K562 (cell line): ENCODE results near the gene RBMX. TPM values are rescaled to one million over a fixed set of nuclear protein-coding genes. Genes with fewer than 3 reads are reported as not detected.
"Not testable (repeated sequence)": the region's sequence is repeated elsewhere in the genome, so short reads cannot be mapped to it uniquely, and the experiment has no call there.

Experiments
- ATAC-seq: fragments of 200-7000 bp; cut with Tn5 transposase; 3 replicates; pipeline ENCODE4 v1.9.1; 2020; ENCODE audit warnings: moderate library complexity
- BruUV-seq: library from RNA; stranded (reverse); fragments of 400-500 nt; replicated peaks from 2 replicates; lab custom pipeline; 2021; lab: Mats Ljungman, UMichigan
- CTCF ChIA-PET: fragments of 300-600 bp; formaldehyde crosslinking; extraction: SDS; loops from one replicate; lab custom pipeline; 2021; ENCODE audit warnings: low intra/inter-chr PET ratio; lab: Yijun Ruan, JAX
- POLR2A ChIA-PET: fragments of 300-600, 350-650 bp; sonication (Branson Sonifier 250); formaldehyde crosslinking; extraction: SDS; loops from one replicate; lab custom pipeline; 2021; ENCODE audit warnings: antibody characterized with exemption, inconsistent platforms; lab: Yijun Ruan, JAX
- DNase-seq, 4 experiments: peaks; one replicate each; pipeline versions ENCODE4 v3.0.0 to v3.0.0-alpha.2; 2011 to 2018; ENCODE audit warnings: low spot score in 3 of 4, mixed read lengths in 3 of 4; ENCODE audit errors: extremely low read depth in 1 of 4
- FAIRE-seq: peaks from 2 replicates; lab custom pipeline; 2011; peaks lifted over from hg19 to GRCh38; lab: Jason Lieb, UNC
- H2AFZ ChIP-seq: 2 replicates; pipeline ENCODE4 v1.6.0; 2011; ENCODE audit warnings: low read depth, low read length, control low read depth, inconsistent platforms
- H3K27ac ChIP-seq: fragments of 200-600 bp; 3 replicates; pipeline ENCODE4 v1.8.0; 2011; ENCODE audit warnings: low read depth, mild to moderate bottlenecking, control low read depth, inconsistent platforms, low read length, moderate library complexity, mixed read lengths; ENCODE audit errors: extremely low read depth
- H3K27me3 ChIP-seq, 2 experiments: fragments of 300-600 bp in 1 of 2; 2 replicates in 1 of 2; 3 replicates in 1 of 2; pipeline versions ENCODE4 v1.6.0 to v1.8.0; 2011; ENCODE audit warnings: inconsistent platforms in 2 of 2, low read length in 2 of 2, mild to moderate bottlenecking in 1 of 2, mixed read lengths in 1 of 2, moderate library complexity in 1 of 2; ENCODE audit not compliant: control insufficient read depth in 2 of 2, insufficient read depth in 2 of 2
- H3K36me3 ChIP-seq: fragments of 300-600 bp; 3 replicates; pipeline ENCODE4 v1.8.0; 2011; ENCODE audit warnings: mild to moderate bottlenecking, low read length, inconsistent platforms; ENCODE audit not compliant: control insufficient read depth, insufficient read depth
- H3K4me1 ChIP-seq, 2 experiments: fragments of 200-600 bp in 1 of 2; replicated peaks in 1 of 2; 2 replicates in 1 of 2; 3 replicates in 1 of 2; pipeline versions ENCODE4 v1.5.1 to v1.8.0; 2011; ENCODE audit warnings: inconsistent platforms in 2 of 2, low read length in 2 of 2, mild to moderate bottlenecking in 1 of 2, mixed read lengths in 1 of 2, moderate library complexity in 1 of 2; ENCODE audit not compliant: control insufficient read depth in 2 of 2, insufficient read depth in 2 of 2
- H3K4me2 ChIP-seq: 2 replicates; pipeline ENCODE4 v1.6.1; 2011; ENCODE audit warnings: low read length, control low read depth, inconsistent platforms, mixed read lengths; ENCODE audit not compliant: insufficient read depth
- H3K4me3 ChIP-seq: fragments of 200-600 bp; sonication (generic), shearing (Covaris generic); 2 replicates; pipeline ENCODE4 v1.5.1; 2016; ENCODE audit warnings: control low read depth, inconsistent platforms
- H3K79me2 ChIP-seq: fragments of 200-600 bp; 3 replicates; pipeline ENCODE4 v1.8.0; 2011; ENCODE audit warnings: low read length, inconsistent platforms; ENCODE audit not compliant: control insufficient read depth, insufficient read depth
- H3K9ac ChIP-seq, 2 experiments: 2 replicates each; pipeline versions ENCODE4 v1.6.0 to v1.6.1; 2011; ENCODE audit warnings: low read depth in 2 of 2, low read length in 2 of 2, control low read depth in 1 of 2, inconsistent platforms in 1 of 2, mild to moderate bottlenecking in 1 of 2, mixed read lengths in 1 of 2; ENCODE audit not compliant: insufficient read depth in 1 of 2
- H3K9me1 ChIP-seq: one replicate; pipeline ENCODE4 v1.6.0; 2011; ENCODE audit warnings: inconsistent platforms, mild to moderate bottlenecking, low read length, moderate library complexity; ENCODE audit not compliant: control insufficient read depth, insufficient read depth
- H3K9me3 ChIP-seq: replicated peaks from 2 replicates; pipeline ENCODE4 v1.5.1; 2011; ENCODE audit warnings: low read depth, low read length, inconsistent platforms; ENCODE audit not compliant: control insufficient read depth, insufficient read depth
- H4K20me1 ChIP-seq: replicated peaks from 2 replicates; pipeline ENCODE4 v1.6.1; 2011; ENCODE audit warnings: low read length, inconsistent platforms, mixed read lengths; ENCODE audit not compliant: control insufficient read depth, insufficient read depth
- DMBX1 ChIP-seq: fragments of 250-450 bp; sonication (Bioruptor Pico); IDR thresholded peaks from 2 replicates; pipeline ENCODE4 v1.8.0; 2022; ENCODE audit warnings: inconsistent platforms, mild to moderate bottlenecking, moderate library complexity, borderline replicate concordance
- FOSL1 ChIP-seq: fragments of 200-800 bp; sonication (Bioruptor generic); conservative IDR thresholded peaks from 2 replicates; pipeline ENCODE4 v1.6.1; 2016; ENCODE audit warnings: missing genetic modification characterization, missing compliant biosample characterization
- FOXK2 ChIP-seq, 2 experiments: fragments of 450-650 bp; IDR thresholded peaks in 1 of 2; conservative IDR thresholded peaks in 1 of 2; 2 replicates each; pipeline ENCODE4 v1.6.1; 2016; ENCODE audit warnings: low read depth in 2 of 2, mild to moderate bottlenecking in 1 of 2
- NR2C1 ChIP-seq, 2 experiments: fragments of 450-650 bp; IDR thresholded peaks; 2 replicates each; pipeline ENCODE4 v1.6.1; 2017; ENCODE audit warnings: mild to moderate bottlenecking in 2 of 2, antibody characterized with exemption in 1 of 2, inconsistent platforms in 1 of 2, missing compliant biosample characterization in 1 of 2, missing genetic modification characterization in 1 of 2
- SMAD4 ChIP-seq: fragments of 250-450 bp; sonication (Bioruptor Pico); conservative IDR thresholded peaks from 2 replicates; pipeline ENCODE4 v1.8.0; 2021; ENCODE audit warnings: inconsistent platforms, mild to moderate bottlenecking, moderate library complexity
- SMARCA4 ChIP-seq: fragments of 450-650 bp; IDR thresholded peaks from 2 replicates; pipeline ENCODE4 v1.6.1; 2016
- ZNF175 ChIP-seq: fragments of 200-800 bp; sonication (Bioruptor generic); IDR thresholded peaks from 2 replicates; pipeline ENCODE4 v1.6.1; 2016; ENCODE audit warnings: low read depth, mild to moderate bottlenecking, missing genetic modification characterization, missing compliant biosample characterization
- whole genome bisulfite sequencing: fragments of 100-300 bp; shearing (Covaris generic); methylation state at CpG from one replicate; pipeline ENCODE4 v1.1.6; 2016; ENCODE audit warnings: low coverage, mixed read lengths; ENCODE audit not compliant: insufficient coverage; ENCODE audit errors: missing lambda C conversion rate; 5-methylcytosine and 5-hydroxymethylcytosine counted together
- in situ Hi-C: fragments of 300-500 bp; cut with MboI; formaldehyde crosslinking; loops from 4 replicates; pipeline ENCODE4 v1.15.0; 2018; ENCODE audit warnings: inconsistent platforms, mixed read lengths
- intact Hi-C: fragments of 100-400 bp; cut with micrococcal nuclease; formaldehyde crosslinking; loops from 2 replicates; pipeline ENCODE4 v1.14.2; 2022
- polyA plus RNA-seq, 8 experiments: library from polyadenylated mRNA; depleted of rRNA in 4 of 8; stranded (reverse) in 5 of 8; unstranded in 3 of 8; fragments of >200 nt; fragmentation: Nextera tagmentation in 2 of 8; fragmentation: Illumina TruSeq in 1 of 8; extraction: Ambion mirVana in 2 of 8; extraction: Trizol in 1 of 8; gene quantifications; 2 replicates each; pipeline versions ENCODE4 v1.2.1 to v1.2.3, GENCODE V29; 2011 to 2014; ENCODE audit warnings: inconsistent platforms in 1 of 8, missing spikeins in 1 of 8
- total RNA-seq, 7 experiments: library from RNA; depleted of rRNA in 6 of 7; stranded (reverse); fragments of >200 nt in 6 of 7; fragmentation: Illumina TruSeq in 2 of 7; extraction: Trizol in 2 of 7; gene quantifications; 2 replicates each; pipeline versions ENCODE4 v1.2.1 to v1.2.3, GENCODE V29; 2011 to 2021; ENCODE audit warnings: low replicate concordance in 1 of 7
- TF ChIP-seq, protein P1 (sequence below): fragments of 450-650 bp; IDR thresholded peaks from 2 replicates; pipeline ENCODE4 v1.6.1; 2016; ENCODE audit warnings: borderline replicate concordance
- TF ChIP-seq, protein P2 (sequence below): sonication (generic); formaldehyde crosslinking; IDR thresholded peaks from 2 replicates; pipeline ENCODE4 v1.8.0; 2022; ENCODE audit warnings: missing genetic modification reagents, mild to moderate bottlenecking, moderate library complexity, borderline replicate concordance

Gene RBMX
- total and polyA plus RNA-seq, 9 of the 15 experiments (the other 6 are each of a cell fraction or from before 2014, with no cell fraction given) = 405 to 671 (median 540) TPM

DNA sequence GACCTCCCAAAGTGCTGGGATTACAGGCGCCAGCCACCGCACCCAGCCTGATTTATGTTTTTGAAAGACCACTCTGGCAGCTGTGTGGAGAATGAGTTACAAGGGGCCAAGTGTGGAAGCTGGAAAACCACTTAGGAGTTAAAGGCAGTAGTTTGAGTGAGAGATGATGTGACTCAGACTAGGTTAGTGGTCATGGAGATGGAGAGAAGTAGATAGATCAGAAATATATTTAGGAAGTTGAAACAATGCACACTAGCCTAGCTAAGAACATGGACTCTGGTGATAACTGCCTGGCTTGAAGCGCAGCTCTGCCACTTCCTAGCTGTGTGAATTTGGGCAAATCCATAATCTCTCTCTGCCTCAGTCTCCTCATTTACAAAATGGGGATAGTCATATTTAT, 11.9 kb upstream of the RBMX start (continued):
- TF ChIP-seq, protein P1, sequence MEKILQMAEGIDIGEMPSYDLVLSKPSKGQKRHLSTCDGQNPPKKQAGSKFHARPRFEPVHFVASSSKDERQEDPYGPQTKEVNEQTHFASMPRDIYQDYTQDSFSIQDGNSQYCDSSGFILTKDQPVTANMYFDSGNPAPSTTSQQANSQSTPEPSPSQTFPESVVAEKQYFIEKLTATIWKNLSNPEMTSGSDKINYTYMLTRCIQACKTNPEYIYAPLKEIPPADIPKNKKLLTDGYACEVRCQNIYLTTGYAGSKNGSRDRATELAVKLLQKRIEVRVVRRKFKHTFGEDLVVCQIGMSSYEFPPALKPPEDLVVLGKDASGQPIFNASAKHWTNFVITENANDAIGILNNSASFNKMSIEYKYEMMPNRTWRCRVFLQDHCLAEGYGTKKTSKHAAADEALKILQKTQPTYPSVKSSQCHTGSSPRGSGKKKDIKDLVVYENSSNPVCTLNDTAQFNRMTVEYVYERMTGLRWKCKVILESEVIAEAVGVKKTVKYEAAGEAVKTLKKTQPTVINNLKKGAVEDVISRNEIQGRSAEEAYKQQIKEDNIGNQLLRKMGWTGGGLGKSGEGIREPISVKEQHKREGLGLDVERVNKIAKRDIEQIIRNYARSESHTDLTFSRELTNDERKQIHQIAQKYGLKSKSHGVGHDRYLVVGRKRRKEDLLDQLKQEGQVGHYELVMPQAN = no peak
- 0 out of 2 replicates have a peak, but pooled peaks have one; percentile 32 for TF ChIP-seq FOSL1 (tag)
- TF ChIP-seq, protein P2, sequence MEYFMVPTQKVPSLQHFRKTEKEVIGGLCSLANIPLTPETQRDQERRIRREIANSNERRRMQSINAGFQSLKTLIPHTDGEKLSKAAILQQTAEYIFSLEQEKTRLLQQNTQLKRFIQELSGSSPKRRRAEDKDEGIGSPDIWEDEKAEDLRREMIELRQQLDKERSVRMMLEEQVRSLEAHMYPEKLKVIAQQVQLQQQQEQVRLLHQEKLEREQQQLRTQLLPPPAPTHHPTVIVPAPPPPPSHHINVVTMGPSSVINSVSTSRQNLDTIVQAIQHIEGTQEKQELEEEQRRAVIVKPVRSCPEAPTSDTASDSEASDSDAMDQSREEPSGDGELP (CRISPR knock-in tag) = no peak

DNA sequence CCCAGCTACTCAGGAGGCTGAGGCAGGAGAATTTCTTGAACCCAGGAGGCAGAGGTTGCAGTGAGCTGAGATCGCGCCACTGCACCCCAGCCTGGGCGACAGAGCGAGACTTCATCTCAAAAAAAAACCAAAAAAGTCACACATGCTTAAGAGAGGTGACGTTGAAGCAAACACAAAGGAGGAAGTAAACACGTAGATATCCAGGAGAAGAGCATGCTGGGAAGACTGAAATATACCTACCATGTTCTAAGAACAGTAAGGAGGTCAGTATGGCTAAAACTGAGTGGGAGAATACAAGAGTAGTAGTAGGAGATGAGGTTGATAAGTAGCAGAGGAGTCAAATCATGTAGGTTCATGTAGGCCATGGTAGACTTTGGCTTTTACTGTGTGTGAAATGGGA, 10.1 kb upstream of the RBMX start:
- ATAC-seq (peak; percentile 35), FAIRE-seq (peak; percentile 11)
- H3K36me3 ChIP-seq; H3K79me2 ChIP-seq; H3K9ac ChIP-seq; H4K20me1 ChIP-seq; H3K9me3 ChIP-seq; DNase-seq; BruUV-seq; H3K4me3 ChIP-seq; in situ Hi-C loops; H3K4me2 ChIP-seq; H3K9me1 ChIP-seq; CTCF ChIA-PET; H3K27me3 ChIP-seq; intact Hi-C loops; TF ChIP-seq NR2C1 (IDR thresholded peaks at IDR 0.05): not testable (repeated sequence)
- POLR2A ChIA-PET = interaction anchor here (2.8 kb wide), 1 partner anchor 10 kb away, joined by 32 read pairs; the partner anchor contains the start of gene RBMX
- H3K4me1 ChIP-seq = peaks cover 14 to 31% of the 10 kb centered on the region in 2 experiments
- peak overlapping the region; percentile 88 for H2AFZ ChIP-seq
- WGBS = 0% methylated on average over 2 of the region's 6 CpGs
- peak overlapping the region; percentile 49; the same call in 2 of the 3 replicates for H3K27ac ChIP-seq
- TF ChIP-seq ZNF175 = peak; percentile 60; the same call in 1 of the 2 replicates
- peak; percentile 53; the same call in 1 of the 2 replicates for TF ChIP-seq DMBX1 (CRISPR knock-in tag)
- TF ChIP-seq NR2C1 (tag; IDR thresholded peaks at IDR 0.05) = peak; percentile 41; the same call in 1 of the 2 replicates
- TF ChIP-seq SMARCA4 = 0 out of 2 replicates have a peak, but pooled peaks have one; percentile 19
- TF ChIP-seq FOXK2 (conservative IDR thresholded peaks at IDR 0.05 in 1 of 2, IDR thresholded peaks at IDR 0.05 in 1 of 2; ENCODE audit: low read depth in 2 of 2) = peak in 1 of 2 experiments; percentile 63; a peak in 1 of 4 replicates
- TF ChIP-seq SMAD4 = 0 out of 2 replicates have a peak, but pooled peaks have one; percentile 58
